CD4-positive, alpha-beta T cell treated with Interleukin-6 at 100 ng/mL for 8 hours (primary cell): Measurements from ENCODE around the gene CASP5.
"Not testable (repeated sequence)": the region's sequence is repeated elsewhere in the genome, so short reads cannot be mapped to it uniquely, and the experiment has no call there.

Experiments used
- DNase-seq: peaks from one replicate; pipeline ENCODE4 v3.0.0-alpha.2; 2020; ENCODE audit warnings: mixed read lengths, low spot score

The CASP5 gene

GRCh38 chr11:105033343-105033742 lies 10.4 kb upstream of the CASP5 start:
- no peak for DNase-seq

- DNase-seq: no peak
Measured at GRCh38 chr11:105032495-105032894, 9.5 kb upstream of the CASP5 start.

GRCh38 chr11:105027678-105028077 lies 4.7 kb upstream of the CASP5 start:
- no peak for DNase-seq

- DNase-seq: no peak
Measured at GRCh38 chr11:105024394-105024793, 1.4 kb upstream of the CASP5 start.

GRCh38 chr11:105022527-105022926 lies 441 bp downstream of the CASP5 start:
- DNase-seq: no peak

GRCh38 chr11:105007463-105007862 lies 15.5 kb downstream of the CASP5 start:
- no peak for DNase-seq

- DNase-seq: no peak
Measured at GRCh38 chr11:105005451-105005845, 17.5 kb downstream of the CASP5 start.

- DNase-seq: no peak
Measured at GRCh38 chr11:105004021-105004420, 18.9 kb downstream of the CASP5 start.

GRCh38 chr11:105003151-105003550 lies 19.8 kb downstream of the CASP5 start:
- DNase-seq: no peak

- peak; percentile 48 for DNase-seq
Measured at GRCh38 chr11:105000797-105001196, 22.2 kb downstream of the CASP5 start.

- no peak for DNase-seq
Measured at GRCh38 chr11:105000167-105000566, 22.8 kb downstream of the CASP5 start.

GRCh38 chr11:104999721-105000120 lies 23.2 kb downstream of the CASP5 start:
- no peak for DNase-seq

- no peak for DNase-seq
Measured at GRCh38 chr11:104997288-104997687, 25.7 kb downstream of the CASP5 start.

- DNase-seq: no peak
Measured at GRCh38 chr11:104995001-104995408, 28.0 kb downstream of the CASP5 start.

GRCh38 chr11:104992781-104993180 lies 30.2 kb downstream of the CASP5 start:
- DNase-seq: no peak

- no peak for DNase-seq
Measured at GRCh38 chr11:104991994-104992393, 31.0 kb downstream of the CASP5 start.

- no peak for DNase-seq
Measured at GRCh38 chr11:104984808-104985207, 38.2 kb downstream of the CASP5 start.

- no peak for DNase-seq
Measured at GRCh38 chr11:104979839-104980238, 43.1 kb downstream of the CASP5 start.

GRCh38 chr11:104973616-104974015 lies 49.4 kb downstream of the CASP5 start:
- DNase-seq: no peak

- not testable (repeated sequence) for DNase-seq
Measured at GRCh38 chr11:104972924-104973323, 50.0 kb downstream of the CASP5 start.

GRCh38 chr11:104970756-104971155 lies 52.2 kb downstream of the CASP5 start:
- no peak for DNase-seq

GRCh38 chr11:104968856-104969776 lies 53.9 kb downstream of the CASP5 start:
- DNase-seq: no peak

- peak; percentile 39 for DNase-seq
Measured at GRCh38 chr11:104968355-104968855, 54.6 kb downstream of the CASP5 start, which contains the start of gene CASP4. Gene CASP4 (minus strand): TSS chr11:104968574. CDS start chr11:104968525, 49 bp downstream.
